Liver (tissue), 2 donors: ENCODE measurements around the gene GMNN.

Experiments
- CTCF ChIP-seq: fragments of 150-350 bp; IDR thresholded peaks from 2 replicates; pipeline ENCODE4 v1.5.1; 2017; ENCODE audit warnings: improper control_type of control experiment, low read depth, low read length; ENCODE audit not compliant: missing input control
- YY1 ChIP-seq: IDR thresholded peaks from 2 replicates; pipeline ENCODE4 v1.6.1; 2016; ENCODE audit warnings: antibody characterized with exemption, mild to moderate bottlenecking
- donor health status: healthy.

GRCh38 chr6:24766680-24767462, 7.9 kb upstream of the GMNN start:
- TF ChIP-seq CTCF (peak; percentile 52), YY1 (no peak)
